OCI-LY7 (cell line): ENCODE measurements around the gene EPHB3. TPM values are rescaled to one million over a fixed set of nuclear protein-coding genes. Genes with fewer than 3 reads are reported as not detected.

Experiments used
- BruUV-seq: library from RNA; stranded (reverse); fragments of 400-500 nt; replicated peaks from 2 replicates; lab custom pipeline; 2021; lab: Mats Ljungman, UMichigan
- CTCF ChIA-PET: fragments of 300-600 bp; sonication (Branson Sonifier 250); formaldehyde crosslinking; loops from one replicate; lab custom pipeline; 2022; ENCODE audit warnings: antibody characterized with exemption; ENCODE audit not compliant: unreplicated experiment; lab: Charles Lee
- POLR2A ChIA-PET: fragments of 300-600 bp; sonication (Branson Sonifier 250); formaldehyde crosslinking; loops from one replicate; lab custom pipeline; 2022; ENCODE audit warnings: antibody characterized with exemption; lab: Charles Lee
- DNase-seq: peaks from one replicate; pipeline ENCODE4 v3.0.0-alpha.2; 2015; ENCODE audit warnings: low spot score
- H2AFZ ChIP-seq: fragments of 200-600 bp; sonication (generic), shearing (Covaris generic); 2 replicates; pipeline ENCODE4 v1.6.1; 2014; ENCODE audit warnings: mild to moderate bottlenecking, antibody characterized with exemption, low read length, moderate library complexity
- H3K27ac ChIP-seq: fragments of 200-600 bp; sonication (generic); 2 replicates; pipeline ENCODE4 v1.5.1; 2014; ENCODE audit warnings: mixed run types, low read depth, mild to moderate bottlenecking, moderate library complexity, low read length, inconsistent platforms; ENCODE audit not compliant: poor library complexity, severe bottlenecking
- H3K36me3 ChIP-seq: fragments of 200-600 bp; sonication (generic); 2 replicates; pipeline ENCODE4 v1.6.1; 2014; ENCODE audit warnings: mild to moderate bottlenecking, antibody characterized with exemption, low read length, moderate library complexity, mixed read lengths; ENCODE audit not compliant: insufficient read depth
- H3K4me1 ChIP-seq: fragments of 200-600 bp; sonication (generic); 2 replicates; pipeline ENCODE4 v1.5.1; 2014; ENCODE audit warnings: mild to moderate bottlenecking, low read length; ENCODE audit not compliant: insufficient read depth, poor library complexity, severe bottlenecking
- H3K4me2 ChIP-seq: fragments of 200-600 bp; sonication (generic); 2 replicates; pipeline ENCODE4 v1.6.1; 2014; ENCODE audit warnings: mild to moderate bottlenecking, low read length
- H3K4me3 ChIP-seq: fragments of 200-600 bp; sonication (generic); 2 replicates; pipeline ENCODE4 v1.5.1; 2014; ENCODE audit warnings: mild to moderate bottlenecking, low read depth, low read length; ENCODE audit not compliant: poor library complexity, severe bottlenecking
- H3K79me2 ChIP-seq: fragments of 200-600 bp; sonication (generic); 2 replicates; pipeline ENCODE4 v1.6.1; 2016; ENCODE audit warnings: low read depth, mild to moderate bottlenecking, low read length, moderate library complexity, mixed read lengths; ENCODE audit not compliant: insufficient read depth
- H3K9me2 ChIP-seq: fragments of 200-600 bp; sonication (generic); 2 replicates; pipeline ENCODE4 v1.6.1; 2016; ENCODE audit warnings: mild to moderate bottlenecking, low read length, mixed read lengths; ENCODE audit not compliant: insufficient read depth
- H3K9me3 ChIP-seq: fragments of 200-600 bp; sonication (generic); 2 replicates; pipeline ENCODE4 v1.6.1; 2014; ENCODE audit warnings: mild to moderate bottlenecking, mixed run types, low read length, mixed read lengths
- H4K20me1 ChIP-seq: fragments of 200-600 bp; sonication (generic); 2 replicates; pipeline ENCODE4 v1.6.1; 2014; ENCODE audit warnings: mild to moderate bottlenecking, antibody characterized with exemption, low read length, moderate library complexity, mixed read lengths; ENCODE audit not compliant: insufficient read depth
- CTCF ChIP-seq: fragments of 200-600 bp; sonication (generic); conservative IDR thresholded peaks from 2 replicates; pipeline ENCODE4 v1.5.1; 2014; ENCODE audit warnings: mild to moderate bottlenecking, antibody characterized with exemption, low read length, moderate library complexity, mixed read lengths
- EZH2phosphoT487 ChIP-seq: fragments of 200-600 bp; sonication (generic); IDR thresholded peaks from 2 replicates; pipeline ENCODE4 v1.6.1; 2018; ENCODE audit warnings: low read depth, borderline replicate concordance, mild to moderate bottlenecking, mixed run types, antibody characterized with exemption, low read length, moderate library complexity, mixed read lengths
- intact Hi-C: fragments of 100-400 bp; cut with micrococcal nuclease; formaldehyde crosslinking; loops from one replicate; pipeline ENCODE4 v1.10.0; 2022; ENCODE audit not compliant: unreplicated experiment
- total RNA-seq, 2 experiments: library from RNA; depleted of rRNA in 1 of 2; stranded (reverse); fragments of >200 nt in 1 of 2; shearing (Covaris generic) in 1 of 2; gene quantifications; 2 replicates each; pipeline ENCODE4 v1.2.3, GENCODE V29; 2014 to 2022

The EPHB3 gene
- total RNA-seq, 2 experiments from 2014 or later = not detected

- no peaks in the 10 kb centered on the region for H3K9me3 ChIP-seq
- no peaks in the 10 kb centered on the region for H3K9me2 ChIP-seq
- H3K4me1 ChIP-seq = no peaks in the 10 kb centered on the region
- ChIA-PET POLR2A (no interaction called here), CTCF (no interaction called here)
- no peak overlapping the region for H3K4me2 ChIP-seq
- no peak overlapping the region for H3K27ac ChIP-seq
- intact Hi-C loops = no loop called here
- BruUV-seq = no TSS peak
- no peak for TF ChIP-seq EZH2phosphoT487
- no peak for TF ChIP-seq CTCF
- H3K79me2 ChIP-seq = no peaks in the 10 kb centered on the region
- no peaks in the 10 kb centered on the region for H4K20me1 ChIP-seq
- H2AFZ ChIP-seq = no peak overlapping the region
- H3K4me3 ChIP-seq = no peak overlapping the region
- no peak for DNase-seq
- H3K36me3 ChIP-seq = no peaks in the 10 kb centered on the region
Observed at GRCh38 chr3:184562878-184563560, 1.4 kb downstream of the EPHB3 start.

- intact Hi-C loops = no loop called here
- CTCF ChIA-PET = no interaction called here
- H3K27ac ChIP-seq = no peak overlapping the region
- no peaks in the 10 kb centered on the region for H3K79me2 ChIP-seq
- BruUV-seq = no TSS peak
- no peak overlapping the region for H2AFZ ChIP-seq
- H3K4me1 ChIP-seq = no peaks in the 10 kb centered on the region
- DNase-seq = no peak
- no peak overlapping the region for H3K4me3 ChIP-seq
- TF ChIP-seq CTCF (no peak), EZH2phosphoT487 (no peak)
- H3K9me3 ChIP-seq = no peaks in the 10 kb centered on the region
- H4K20me1 ChIP-seq = no peaks in the 10 kb centered on the region
- H3K36me3 ChIP-seq = no peaks in the 10 kb centered on the region
- no peak overlapping the region for H3K4me2 ChIP-seq
- POLR2A ChIA-PET = no interaction called here
- no peaks in the 10 kb centered on the region for H3K9me2 ChIP-seq
Observed at GRCh38 chr3:184563561-184563925, 2.0 kb downstream of the EPHB3 start.

- DNase-seq = no peak
- no peak overlapping the region for H3K4me3 ChIP-seq
- H3K36me3 ChIP-seq = no peaks in the 10 kb centered on the region
- ChIA-PET CTCF (no interaction called here), POLR2A (no interaction called here)
- intact Hi-C loops = no loop called here
- no peaks in the 10 kb centered on the region for H3K9me3 ChIP-seq
- H4K20me1 ChIP-seq = no peaks in the 10 kb centered on the region
- no peaks in the 10 kb centered on the region for H3K9me2 ChIP-seq
- H2AFZ ChIP-seq = no peak overlapping the region
- H3K4me2 ChIP-seq = no peak overlapping the region
- no peaks in the 10 kb centered on the region for H3K79me2 ChIP-seq
- H3K4me1 ChIP-seq = no peaks in the 10 kb centered on the region
- no TSS peak for BruUV-seq
- no peak overlapping the region for H3K27ac ChIP-seq
- TF ChIP-seq CTCF (no peak), EZH2phosphoT487 (no peak)
Observed at GRCh38 chr3:184563941-184564684, 2.5 kb downstream of the EPHB3 start.
